Ovary (tissue), 9 donors: ENCODE data around the gene TMPRSS13. TPM values are rescaled to one million over a fixed set of nuclear protein-coding genes. Genes with fewer than 3 reads are reported as not detected.

Source experiments
- DNase-seq, 5 donors: peaks; one replicate each; pipeline ENCODE4 v3.0.0-alpha.2; 2019 to 2020
- H3K27ac ChIP-seq, 2 donors: fragments of 200-600 bp; one replicate each; pipeline versions ENCODE4 v1.5.1 to v1.8.0; 2019 to 2022
- H3K27me3 ChIP-seq: fragments of 200-600 bp; one replicate; pipeline ENCODE4 v1.8.0; 2022
- H3K36me3 ChIP-seq: fragments of 200-600 bp; sonication (generic); one replicate; pipeline ENCODE4 v1.5.1; 2019
- H3K4me1 ChIP-seq: one replicate; pipeline ENCODE4 v1.8.1; 2013; ENCODE audit warnings: mild to moderate bottlenecking, moderate library complexity; ENCODE audit not compliant: insufficient read depth
- H3K4me3 ChIP-seq: fragments of 200-600 bp; sonication (generic); one replicate; pipeline ENCODE4 v1.5.1; 2017
- H3K9me3 ChIP-seq, 2 donors: fragments of 200-600 bp in 1 of 2; sonication (generic) in 1 of 2; one replicate each; pipeline versions ENCODE4 v1.5.1 to v1.8.1; 2013 to 2019; ENCODE audit warnings: mild to moderate bottlenecking in 1 of 2, moderate library complexity in 1 of 2
- CTCF ChIP-seq, 3 donors: fragments of 450-650 bp in 2 of 3; fragments of 200-600 bp in 1 of 3; IDR thresholded peaks; one replicate each; pipeline versions ENCODE4 v1.5.1 to v1.8.0; 2016 to 2022; ENCODE audit warnings: antibody characterized with exemption in 3 of 3, mild to moderate bottlenecking in 1 of 3
- EP300 ChIP-seq: sonication (generic); formaldehyde crosslinking; IDR thresholded peaks from one replicate; pipeline ENCODE4 v1.6.1; 2017; ENCODE audit warnings: antibody characterized with exemption
- POLR2A ChIP-seq: fragments of 450-650 bp; IDR thresholded peaks from one replicate; pipeline ENCODE4 v1.6.1; 2017; ENCODE audit warnings: antibody characterized with exemption, mild to moderate bottlenecking, moderate library complexity
- WGBS, 3 donors: extraction: QIAGEN DNeasy Blood & Tissue Kit in 1 of 3; methylation state at CpG; one replicate each; pipeline versions ENCODE4 v1.1.5 to v1.1.7; 2013 to 2017; 5-methylcytosine and 5-hydroxymethylcytosine counted together
- intact Hi-C, 4 donors: fragments of 100-400 bp; cut with DNase I; formaldehyde crosslinking; loops; one replicate each; pipeline versions ENCODE4 v1.11.0 to v1.15.1; 2022 to 2023
- polyA plus RNA-seq, 2 donors: library from polyadenylated mRNA; stranded (reverse); fragments of 200-250 nt in 1 of 2; fragments of 350-450 nt in 1 of 2; fragmentation: Illumina TruSeq in 1 of 2; extraction: RNeasy Lipid Tissue Mini Kit (QIAGEN cat#74804) in 1 of 2; gene quantifications; one replicate each; pipeline ENCODE4 v1.2.3, GENCODE V29; 2013 to 2014
- total RNA-seq, 7 donors: library from RNA; depleted of rRNA in 2 of 7; stranded (reverse); fragments of >200 nt in 2 of 7; fragmentation: NEBNext Ultra II Directional in 3 of 7; extraction: Animal tissue kit (Norgen Biotek cat#: 25700) in 3 of 7; gene quantifications; one replicate each; pipeline versions ENCODE4 v1.1.0 to v1.2.4, GENCODE V29; 2016 to 2023
- donor health status: DM: no; HTN: no; CAD: no; lungs with moderate emphysema.
- donor health status: DM: no; HTN: no; CAD: no.
- donor health status: Bipolar disorder and iron deficiency.
- donor health status: DM: yes; HTN: yes; CAD: no.
- donor health status: DM: no; HTN: no; CAD: no.
- donor health status: DM: yes; HTN: yes; CAD: no.

Gene TMPRSS13
- total and polyA plus RNA-seq, 9 donors, result 0.05 to 2.0 (median 0.22) TPM; not detected in 2

- Histone ChIP-seq H3K27ac (no peak overlapping the region), H3K4me1 (no peaks in the 10 kb centered on the region), H3K36me3 (no peaks in the 10 kb centered on the region), H3K27me3 (no peaks in the 10 kb centered on the region), H3K4me3 (no peak overlapping the region), H3K9me3 (no peaks in the 10 kb centered on the region)
- TF ChIP-seq EP300, result no peak
- TF ChIP-seq POLR2A, result no peak
- no peak for TF ChIP-seq CTCF (IDR thresholded peaks at IDR 0.05)
- 78 to 90% (median 85%) methylated on average over 4 of the region's 4 CpGs for WGBS, 3 donors
- no peak for DNase-seq
- intact Hi-C loops, result no loop called here
These were observed 41.3 kb upstream of the TMPRSS13 start for GRCh38 chr11:117970400-117971024.

GRCh38 chr11:117969160-117969991 is 40.2 kb upstream of the TMPRSS13 start:
- WGBS, 3 donors, result 88 to 92% (median 91%) methylated on average over 5 of the region's 5 CpGs
- Histone ChIP-seq H3K9me3 (no peaks in the 10 kb centered on the region), H3K27me3 (no peaks in the 10 kb centered on the region), H3K27ac (no peak overlapping the region), H3K36me3 (no peaks in the 10 kb centered on the region), H3K4me1 (no peaks in the 10 kb centered on the region), H3K4me3 (no peak overlapping the region)
- no peak for TF ChIP-seq POLR2A
- TF ChIP-seq EP300, result no peak
- TF ChIP-seq CTCF (IDR thresholded peaks at IDR 0.05), result no peak
- intact Hi-C loops, result no loop called here
- no peak for DNase-seq

- WGBS, 3 donors, result 62 to 69% (median 68%) methylated on average over 8 of the region's 8 CpGs
These were observed 37.7 kb upstream of the TMPRSS13 start for GRCh38 chr11:117966908-117967307.

DNA sequence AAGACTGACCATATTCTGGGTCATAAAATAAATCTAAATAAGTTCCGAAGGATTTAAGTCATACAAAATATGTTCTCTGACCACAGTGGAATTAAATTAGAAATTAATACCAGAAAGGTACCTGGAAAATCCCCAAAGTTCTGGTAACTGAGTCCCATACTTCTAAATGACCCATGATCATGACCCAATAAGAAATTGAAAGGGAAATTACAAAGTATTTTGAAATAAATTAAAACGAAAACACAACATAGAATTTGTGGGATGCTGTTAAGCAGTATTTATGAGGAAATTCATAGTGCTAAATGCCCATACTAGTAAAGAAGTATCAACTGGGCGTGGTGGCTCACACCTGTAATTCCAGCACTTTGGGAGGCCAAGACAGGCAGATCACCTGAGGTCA is 33.6 kb upstream of the TMPRSS13 start:
- 91 to 93% (median 92%) methylated on average over 3 of the region's 3 CpGs for WGBS, 3 donors
- intact Hi-C loops, result no loop called here
- H3K4me3 ChIP-seq, result no peak overlapping the region
- no peaks in the 10 kb centered on the region for H3K27me3 ChIP-seq
- H3K4me1 ChIP-seq, result no peaks in the 10 kb centered on the region
- no peaks in the 10 kb centered on the region for H3K36me3 ChIP-seq
- no peak for DNase-seq
- H3K9me3 ChIP-seq, result no peaks in the 10 kb centered on the region
- TF ChIP-seq POLR2A, result no peak
- no peak overlapping the region for H3K27ac ChIP-seq

More at GRCh38 chr11:117966908-117967307, 37.7 kb upstream of the TMPRSS13 start:
- no peak for DNase-seq
- intact Hi-C loops, result no loop called here
- TF ChIP-seq POLR2A (no peak), CTCF (IDR thresholded peaks at IDR 0.05) (no peak), EP300 (no peak)
- Histone ChIP-seq H3K4me3 (no peak overlapping the region), H3K9me3 (no peaks in the 10 kb centered on the region), H3K36me3 (no peaks in the 10 kb centered on the region), H3K27ac (no peak overlapping the region), H3K4me1 (no peaks in the 10 kb centered on the region), H3K27me3 (no peaks in the 10 kb centered on the region)

DNA sequence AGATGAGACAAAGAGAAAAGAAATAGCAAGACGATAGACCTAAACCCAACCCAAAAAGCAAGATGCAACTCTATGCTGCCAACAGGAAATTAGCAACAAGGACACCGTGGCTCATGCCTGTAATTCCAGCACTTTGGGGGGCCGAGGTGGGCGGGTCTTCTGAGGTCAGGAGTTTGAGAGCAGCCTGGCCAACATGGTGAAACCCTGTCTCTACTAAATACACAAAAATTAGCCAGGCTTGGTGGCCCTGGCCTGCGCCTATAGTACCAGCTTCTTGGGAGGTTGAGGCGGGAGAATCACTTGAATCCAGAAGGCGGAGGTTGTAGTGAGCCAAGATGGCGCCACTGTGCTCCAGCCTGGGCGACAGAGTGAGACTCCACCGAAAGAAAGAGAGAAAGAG is 32.7 kb upstream of the TMPRSS13 start:
- intact Hi-C loops, result no loop called here
- H3K27me3 ChIP-seq, result no peaks in the 10 kb centered on the region
- no peaks in the 10 kb centered on the region for H3K4me1 ChIP-seq
- H3K4me3 ChIP-seq, result no peak overlapping the region
- H3K9me3 ChIP-seq, result no peaks in the 10 kb centered on the region
- TF ChIP-seq EP300 (no peak), POLR2A (no peak), CTCF (IDR thresholded peaks at IDR 0.05) (no peak)
- no peak overlapping the region for H3K27ac ChIP-seq
- WGBS, 3 donors, result 81 to 86% (median 84%) methylated on average over 10 of the region's 10 CpGs
- no peaks in the 10 kb centered on the region for H3K36me3 ChIP-seq
- no peak for DNase-seq
